NT2/D1 (cell line): ENCODE data around the gene GLB1L3.

Experiments used
- SUZ12 ChIP-seq: IDR thresholded peaks from 2 replicates; pipeline ENCODE4 v1.6.1; 2011; ENCODE audit not compliant: insufficient read length, insufficient read depth; ENCODE audit errors: extremely low read depth
- YY1 ChIP-seq: IDR thresholded peaks from 2 replicates; pipeline ENCODE4 v1.6.1; 2011; ENCODE audit not compliant: insufficient read length, insufficient read depth

DNA sequence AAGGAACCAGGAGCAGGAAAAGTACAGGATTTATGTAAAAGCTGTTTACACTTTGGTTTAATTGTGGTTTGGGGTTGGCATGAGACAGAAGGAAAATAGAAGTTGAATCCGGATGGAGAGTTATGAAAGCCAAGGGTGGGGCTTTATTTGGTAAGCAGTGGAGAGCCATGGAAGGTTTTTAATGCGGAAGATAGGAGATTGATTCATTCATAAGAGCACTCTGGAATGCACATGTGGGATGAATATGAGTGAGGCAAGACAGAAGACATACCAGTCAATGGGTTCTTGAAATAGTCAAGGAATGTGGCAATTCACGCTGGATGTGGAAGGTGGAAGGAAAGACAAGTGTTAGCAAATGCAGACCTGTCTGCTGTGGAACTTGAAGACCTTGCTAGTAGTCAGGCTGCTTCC, 9.3 kb upstream of the GLB1L3 start:
- TF ChIP-seq SUZ12, result no peak
- TF ChIP-seq YY1, result no peak
